ENCODE data around the gene MTERF4.

The MTERF4 gene

GRCh38 chr2:241074901-241075540 is 27.1 kb downstream of the MTERF4 start:
- no peak overlapping the region for H3K27ac ChIP-seq

GRCh38 chr2:241074065-241074818 is 27.8 kb downstream of the MTERF4 start:
- TF ChIP-seq CTCF (conservative IDR thresholded peaks at IDR 0.05; ENCODE audit: low read depth, low read length) = no peak
- no peaks in the 10 kb centered on the region for H4K20me1 ChIP-seq (ENCODE audit: insufficient read depth)
- no peak overlapping the region for H3K4me3 ChIP-seq (IDR thresholded peaks at IDR 0.05; ENCODE audit: insufficient read depth, low read depth, low read length)
- no peak overlapping the region for H3K27ac ChIP-seq
- no peaks in the 10 kb centered on the region for H3K36me3 ChIP-seq (ENCODE audit: insufficient read depth)
- no peak overlapping the region for H3K9ac ChIP-seq
- no peaks in the 10 kb centered on the region for H3K4me1 ChIP-seq (ENCODE audit: low read depth, poor library complexity, severe bottlenecking)
- H2AFZ ChIP-seq (ENCODE audit: low read depth) = no peak overlapping the region
- no peak overlapping the region for H3K4me2 ChIP-seq
- 0 out of 2 replicates have a peak, but pooled peaks cover 2% of the 10 kb centered on the region for H3K27me3 ChIP-seq (ENCODE audit: insufficient read depth, low read depth)
- no peaks in the 10 kb centered on the region for H3K79me2 ChIP-seq (ENCODE audit: insufficient read depth, low read depth)

More at GRCh38 chr2:241074901-241075540, 27.1 kb downstream of the MTERF4 start:
- no peak overlapping the region for H3K9ac ChIP-seq
- no peaks in the 10 kb centered on the region for H3K4me1 ChIP-seq (ENCODE audit: low read depth, poor library complexity, severe bottlenecking)
- H3K4me3 ChIP-seq (IDR thresholded peaks at IDR 0.05; ENCODE audit: insufficient read depth, low read depth, low read length) = no peak overlapping the region
- H3K4me2 ChIP-seq = no peak overlapping the region
- no peaks in the 10 kb centered on the region for H3K79me2 ChIP-seq (ENCODE audit: insufficient read depth, low read depth)
- H3K27me3 ChIP-seq (ENCODE audit: insufficient read depth, low read depth) = no peaks in the 10 kb centered on the region
- H2AFZ ChIP-seq (ENCODE audit: low read depth) = no peak overlapping the region
- no peak for TF ChIP-seq CTCF (conservative IDR thresholded peaks at IDR 0.05; ENCODE audit: low read depth, low read length)
- no peaks in the 10 kb centered on the region for H3K36me3 ChIP-seq (ENCODE audit: insufficient read depth)
- H4K20me1 ChIP-seq (ENCODE audit: insufficient read depth) = no peaks in the 10 kb centered on the region

GRCh38 chr2:241073166-241074064 is 28.7 kb downstream of the MTERF4 start:
- no peaks in the 10 kb centered on the region for H4K20me1 ChIP-seq (ENCODE audit: insufficient read depth)
- no peaks in the 10 kb centered on the region for H3K79me2 ChIP-seq (ENCODE audit: insufficient read depth, low read depth)
- H3K4me2 ChIP-seq = no peak overlapping the region
- H2AFZ ChIP-seq (ENCODE audit: low read depth) = no peak overlapping the region
- H3K4me1 ChIP-seq (ENCODE audit: low read depth, poor library complexity, severe bottlenecking) = no peaks in the 10 kb centered on the region
- no peaks in the 10 kb centered on the region for H3K36me3 ChIP-seq (ENCODE audit: insufficient read depth)
- H3K4me3 ChIP-seq (IDR thresholded peaks at IDR 0.05; ENCODE audit: insufficient read depth, low read depth, low read length) = no peak overlapping the region
- H3K27me3 ChIP-seq (ENCODE audit: insufficient read depth, low read depth) = peaks cover 2% of the 10 kb centered on the region; the same call in 1 of the 2 replicates
- TF ChIP-seq CTCF (conservative IDR thresholded peaks at IDR 0.05; ENCODE audit: low read depth, low read length) = no peak
- no peak overlapping the region for H3K27ac ChIP-seq
- no peak overlapping the region for H3K9ac ChIP-seq

GRCh38 chr2:241072553-241073165 is 29.4 kb downstream of the MTERF4 start:
- Histone ChIP-seq H3K36me3 (ENCODE audit: insufficient read depth) (no peaks in the 10 kb centered on the region), H3K4me3 (IDR thresholded peaks at IDR 0.05; ENCODE audit: insufficient read depth, low read depth, low read length) (no peak overlapping the region), H2AFZ (ENCODE audit: low read depth) (no peak overlapping the region), H3K4me1 (ENCODE audit: low read depth, poor library complexity, severe bottlenecking) (no peaks in the 10 kb centered on the region), H3K9ac (no peak overlapping the region), H3K79me2 (ENCODE audit: insufficient read depth, low read depth) (no peaks in the 10 kb centered on the region), H3K27me3 (ENCODE audit: insufficient read depth, low read depth) (peaks cover 2% of the 10 kb centered on the region; the same call in 1 of the 2 replicates), H4K20me1 (ENCODE audit: insufficient read depth) (no peaks in the 10 kb centered on the region), H3K27ac (no peak overlapping the region), H3K4me2 (no peak overlapping the region)
- TF ChIP-seq CTCF (conservative IDR thresholded peaks at IDR 0.05; ENCODE audit: low read depth, low read length) = no peak

All from KMS-11 (cell line).